CD14-positive monocyte (primary cell): ENCODE data around the gene RABL6. TPM values are rescaled to one million over a fixed set of nuclear protein-coding genes. Genes with fewer than 3 reads are reported as not detected.
A peak's percentile ranks its signal among the peaks of the same experiment; 100 is the strongest.

Experiments
- DNase-seq, 3 donors: peaks; one replicate each; pipeline ENCODE4 v3.0.0-alpha.2; 2011 to 2022
- H2AFZ ChIP-seq: 2 replicates; pipeline ENCODE4 v1.6.0; 2012; ENCODE audit warnings: mild to moderate bottlenecking, low read depth, low read length, inconsistent platforms; ENCODE audit not compliant: insufficient read depth, poor library complexity, severe bottlenecking
- H3K27ac ChIP-seq, 2 donors: 1 replicate in 1 of 2; 2 replicates in 1 of 2; pipeline ENCODE4 v1.5.1; 2012 to 2013; ENCODE audit warnings: low read length in 2 of 2, control low read depth in 1 of 2, inconsistent platforms in 1 of 2, low read depth in 1 of 2, mild to moderate bottlenecking in 1 of 2
- H3K27me3 ChIP-seq, 2 donors: one replicate each; pipeline versions ENCODE4 v1.6.0 to v1.6.1; 2011 to 2013; ENCODE audit warnings: low read length in 2 of 2; ENCODE audit not compliant: control insufficient read depth in 2 of 2, insufficient read depth in 2 of 2
- H3K36me3 ChIP-seq, 2 donors: replicated peaks in 1 of 2; 1 replicate in 1 of 2; 2 replicates in 1 of 2; pipeline versions ENCODE4 v1.5.1 to v1.6.1; 2012 to 2013; ENCODE audit warnings: low read length in 2 of 2, control low read depth in 1 of 2, inconsistent platforms in 1 of 2, mild to moderate bottlenecking in 1 of 2; ENCODE audit not compliant: insufficient read depth in 2 of 2, control insufficient read depth in 1 of 2
- H3K4me1 ChIP-seq, 2 donors: 1 replicate in 1 of 2; 2 replicates in 1 of 2; pipeline versions ENCODE4 v1.5.1 to v1.6.1; 2012 to 2013; ENCODE audit warnings: low read length in 2 of 2, control low read depth in 1 of 2, inconsistent platforms in 1 of 2, mild to moderate bottlenecking in 1 of 2, moderate library complexity in 1 of 2; ENCODE audit not compliant: insufficient read depth in 2 of 2, control insufficient read depth in 1 of 2
- H3K4me2 ChIP-seq: replicated peaks from 2 replicates; pipeline ENCODE3; 2012; ENCODE audit warnings: low read length, moderate library complexity, mild to moderate bottlenecking; ENCODE audit not compliant: poor library complexity, severe bottlenecking; ENCODE audit errors: extremely low read depth
- H3K4me3 ChIP-seq, 3 experiments: fragments of 200-600 bp in 1 of 3; sonication (generic) in 1 of 3; replicated peaks in 1 of 3; 1 replicate in 2 of 3; 2 replicates in 1 of 3; pipeline ENCODE4 v1.5.1; 2011 to 2013; ENCODE audit warnings: low read length in 3 of 3, mild to moderate bottlenecking in 3 of 3, control low read depth in 2 of 3, low read depth in 2 of 3, inconsistent platforms in 1 of 3, moderate library complexity in 1 of 3
- H3K79me2 ChIP-seq: 2 replicates; pipeline ENCODE4 v1.6.0; 2012; ENCODE audit warnings: mild to moderate bottlenecking, control low read depth, inconsistent platforms, low read length, moderate library complexity; ENCODE audit not compliant: insufficient read depth
- H3K9ac ChIP-seq: 2 replicates; pipeline ENCODE4 v1.6.0; 2017; ENCODE audit warnings: low read length, mild to moderate bottlenecking; ENCODE audit not compliant: insufficient read depth, poor library complexity, severe bottlenecking
- H3K9me3 ChIP-seq, 2 donors: replicated peaks in 1 of 2; 1 replicate in 1 of 2; 2 replicates in 1 of 2; pipeline versions ENCODE4 v1.5.1 to v1.6.1; 2012 to 2013; ENCODE audit warnings: low read length in 2 of 2, control low read depth in 1 of 2; ENCODE audit not compliant: control insufficient read depth in 1 of 2, insufficient read depth in 1 of 2
- H4K20me1 ChIP-seq: 2 replicates; pipeline ENCODE4 v1.6.0; 2012; ENCODE audit warnings: mild to moderate bottlenecking, low read length, control low read depth, moderate library complexity; ENCODE audit not compliant: insufficient read depth
- H3K27ac Mint-ChIP-seq, 7 donors: one replicate each; pipeline ENCODE4 v1.8.0; 2020; ENCODE audit warnings: mild to moderate bottlenecking in 7 of 7, mixed read lengths in 7 of 7, moderate library complexity in 6 of 7, inconsistent platforms in 2 of 7
- H3K27me3 Mint-ChIP-seq, 3 donors: one replicate each; pipeline ENCODE4 v1.8.0; 2021 to 2022; ENCODE audit warnings: low read depth in 3 of 3, mild to moderate bottlenecking in 3 of 3, mixed read lengths in 3 of 3, moderate library complexity in 3 of 3, inconsistent platforms in 1 of 3
- H3K36me3 Mint-ChIP-seq, 2 donors: one replicate each; pipeline ENCODE4 v1.8.0; 2020; ENCODE audit warnings: mixed read lengths in 2 of 2, inconsistent platforms in 1 of 2, mild to moderate bottlenecking in 1 of 2
- H3K4me1 Mint-ChIP-seq: one replicate; pipeline ENCODE4 v1.8.0; 2020; ENCODE audit warnings: mild to moderate bottlenecking, mixed read lengths
- H3K4me3 Mint-ChIP-seq, 2 donors: one replicate each; pipeline ENCODE4 v1.8.0; 2020; ENCODE audit warnings: mild to moderate bottlenecking in 2 of 2, mixed read lengths in 2 of 2, moderate library complexity in 1 of 2
- H3K9me3 Mint-ChIP-seq, 7 donors: one replicate each; pipeline ENCODE4 v1.8.0; 2020 to 2022; ENCODE audit warnings: mixed read lengths in 7 of 7, mild to moderate bottlenecking in 6 of 7, moderate library complexity in 6 of 7, inconsistent platforms in 2 of 7
- WGBS: methylation state at CpG from one replicate; pipeline ENCODE4 v1.1.5; 2013; ENCODE audit warnings: missing lambda C conversion rate; ENCODE audit not compliant: insufficient coverage; 5-methylcytosine and 5-hydroxymethylcytosine counted together
- intact Hi-C, 2 donors: fragments of 100-400 bp; cut with micrococcal nuclease; formaldehyde crosslinking; loops; one replicate each; pipeline versions ENCODE4 v1.15.0 to v1.15.1; 2023
- polyA plus RNA-seq, 3 donors: library from polyadenylated mRNA; depleted of rRNA in 1 of 3; unstranded in 2 of 3; stranded (reverse) in 1 of 3; fragments of 300-500 nt in 2 of 3; fragments of >200 nt in 1 of 3; fragmentation: Illumina TruSeq in 2 of 3; gene quantifications; 1 replicate in 2 of 3; 2 replicates in 1 of 3; pipeline ENCODE4 v1.2.3, GENCODE V29; 2012 to 2021
- TF ChIP-seq, protein P1 (sequence below): fragments of 200-600 bp; IDR thresholded peaks from one replicate; pipeline ENCODE4 v1.8.0; 2022; ENCODE audit warnings: antibody characterized with exemption, mild to moderate bottlenecking

RABL6 gene
- polyA plus RNA-seq, 3 donors: 6.7 to 30.9 (median 8.1) TPM

DNA sequence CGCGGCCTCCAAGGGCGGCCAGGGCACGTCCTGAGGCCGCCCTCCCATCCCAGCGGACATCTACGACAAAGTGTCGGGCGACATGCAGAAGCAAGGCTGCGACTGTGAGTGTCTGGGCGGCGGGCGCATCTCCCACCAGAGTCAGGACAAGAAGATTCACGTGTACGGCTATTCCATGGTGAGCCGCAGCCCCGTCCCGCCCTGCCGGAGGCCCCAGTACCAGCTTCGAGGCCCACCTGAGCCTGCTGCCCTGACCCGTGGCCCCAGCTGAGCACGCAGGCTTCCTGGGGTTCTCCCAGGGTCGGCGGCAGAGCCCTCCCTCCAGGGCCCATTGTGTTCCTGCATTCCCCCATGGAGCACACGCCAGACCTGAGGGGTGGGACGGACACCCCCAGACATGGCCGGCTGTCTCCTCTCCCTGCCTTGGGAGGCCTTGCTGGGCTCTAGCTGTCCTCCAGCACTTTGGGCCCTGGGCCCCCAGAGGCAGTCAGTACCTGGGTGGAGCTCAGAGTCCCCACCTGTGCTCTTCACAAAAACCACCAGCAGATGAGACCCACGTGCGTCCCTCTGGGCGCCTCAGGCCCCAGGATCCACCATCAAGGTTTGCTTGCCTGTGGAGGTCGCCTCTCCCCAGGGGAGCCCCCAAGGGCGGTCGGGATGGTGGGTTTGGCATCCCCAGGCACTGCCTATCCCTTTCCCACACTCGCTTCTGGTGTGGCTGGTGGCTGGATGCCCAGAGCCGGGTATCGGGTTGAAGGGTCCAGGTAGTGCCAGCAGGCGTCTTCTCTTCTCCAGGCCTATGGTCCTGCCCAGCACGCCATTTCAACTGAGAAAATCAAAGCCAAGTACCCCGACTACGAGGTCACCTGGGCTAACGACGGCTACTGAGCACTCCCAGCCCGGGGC, 42.5 kb downstream of the RABL6 start:
- Histone ChIP-seq H3K36me3 (peaks cover 0 to 5% of the 10 kb centered on the region in 2 donors), H3K9me3 (peaks cover 0 to 5% of the 10 kb centered on the region in 2 donors), H3K4me2 (peak overlapping the region; percentile 99), H3K79me2 (no peaks in the 10 kb centered on the region), H3K4me1 (peaks cover 21 to 34% of the 10 kb centered on the region in 2 donors), H4K20me1 (peaks cover 9% of the 10 kb centered on the region), H2AFZ (peak overlapping the region; percentile 68), H3K27ac (peak overlapping the region in 1 of 2 donors; percentile 49), H3K4me3 (peak overlapping the region; percentile 31 to 93 (median 76)), H3K9ac (peak overlapping the region; percentile 56), H3K27me3 (peaks cover 10 to 19% of the 10 kb centered on the region in 2 donors)
- peaks cover 0 to 10% (median 7%) of the 10 kb centered on the region in 7 donors for H3K9me3 Mint-ChIP-seq
- peak overlapping the region; percentile 92 to 97 for H3K4me3 Mint-ChIP-seq
- peaks cover 20% of the 10 kb centered on the region for H3K4me1 Mint-ChIP-seq
- TF ChIP-seq, protein P1, sequence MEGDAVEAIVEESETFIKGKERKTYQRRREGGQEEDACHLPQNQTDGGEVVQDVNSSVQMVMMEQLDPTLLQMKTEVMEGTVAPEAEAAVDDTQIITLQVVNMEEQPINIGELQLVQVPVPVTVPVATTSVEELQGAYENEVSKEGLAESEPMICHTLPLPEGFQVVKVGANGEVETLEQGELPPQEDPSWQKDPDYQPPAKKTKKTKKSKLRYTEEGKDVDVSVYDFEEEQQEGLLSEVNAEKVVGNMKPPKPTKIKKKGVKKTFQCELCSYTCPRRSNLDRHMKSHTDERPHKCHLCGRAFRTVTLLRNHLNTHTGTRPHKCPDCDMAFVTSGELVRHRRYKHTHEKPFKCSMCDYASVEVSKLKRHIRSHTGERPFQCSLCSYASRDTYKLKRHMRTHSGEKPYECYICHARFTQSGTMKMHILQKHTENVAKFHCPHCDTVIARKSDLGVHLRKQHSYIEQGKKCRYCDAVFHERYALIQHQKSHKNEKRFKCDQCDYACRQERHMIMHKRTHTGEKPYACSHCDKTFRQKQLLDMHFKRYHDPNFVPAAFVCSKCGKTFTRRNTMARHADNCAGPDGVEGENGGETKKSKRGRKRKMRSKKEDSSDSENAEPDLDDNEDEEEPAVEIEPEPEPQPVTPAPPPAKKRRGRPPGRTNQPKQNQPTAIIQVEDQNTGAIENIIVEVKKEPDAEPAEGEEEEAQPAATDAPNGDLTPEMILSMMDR: no peak
- peaks cover 0 to 9% of the 10 kb centered on the region in 2 donors for H3K36me3 Mint-ChIP-seq
- 78% methylated on average over 41 of the region's 43 CpGs for WGBS
- peak overlapping the region; percentile 63 to 97 (median 82) for H3K27ac Mint-ChIP-seq
- peaks cover 19 to 27% (median 20%) of the 10 kb centered on the region in 3 donors for H3K27me3 Mint-ChIP-seq
- intact Hi-C loops: loop anchor here (2.0 to 10.0 kb wide), 5 partner anchors 37 to 102 kb away; partner anchors contain the start of genes TRAF2 (in 2 of the 2), C8G (in 1 of the 2), FBXW5 (in 1 of the 2) and LCN12 (in 1 of the 2)
- DNase-seq: no peak

DNA sequence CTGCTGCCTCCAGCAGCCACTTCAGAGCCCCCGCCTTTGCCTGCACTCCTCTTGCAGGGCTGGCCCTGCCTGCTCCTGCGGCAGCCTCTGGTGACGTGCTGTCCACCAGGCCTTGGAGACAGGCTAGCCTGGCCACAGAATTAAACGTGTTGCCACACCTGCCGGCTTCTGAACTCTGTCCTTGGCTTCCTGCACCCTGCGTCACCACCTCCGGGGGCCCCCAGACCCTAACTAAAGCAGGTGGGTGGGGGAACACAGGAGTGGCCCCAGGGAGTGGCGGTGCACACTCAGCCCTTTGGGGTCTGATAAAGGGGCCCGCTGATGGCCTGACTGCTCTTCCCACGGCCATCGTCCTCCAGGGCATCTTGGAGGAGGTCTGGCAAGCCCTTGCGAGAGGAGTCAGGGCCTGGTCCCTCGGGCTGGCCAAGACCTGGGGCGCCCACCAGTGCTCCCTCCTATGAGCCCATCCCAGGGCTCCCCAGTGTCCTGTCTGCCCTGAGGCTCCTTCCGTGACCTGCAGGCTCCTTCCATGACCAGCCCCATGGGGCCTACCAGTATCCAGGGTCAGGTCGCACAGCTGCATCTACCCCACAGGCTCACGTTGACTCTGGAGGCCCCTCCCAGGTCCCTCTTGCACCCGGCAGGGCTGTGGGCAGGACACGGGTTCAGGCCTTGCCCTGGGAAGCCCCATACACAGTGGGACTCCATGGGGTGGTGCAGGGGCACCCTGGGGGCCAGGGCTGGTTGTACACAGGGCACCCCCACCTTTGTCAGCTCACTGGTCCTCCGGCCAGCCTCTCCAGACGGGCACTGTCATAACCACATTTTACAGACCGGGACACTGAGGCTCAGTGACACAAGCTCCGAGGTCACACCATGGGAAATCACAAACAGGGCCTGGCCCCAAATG, 43.4 kb downstream of the RABL6 start:
- intact Hi-C loops: no loop called here
- no peak overlapping the region for H3K4me3 Mint-ChIP-seq
- H3K9me3 Mint-ChIP-seq: peaks cover 0 to 7% (median 5%) of the 10 kb centered on the region in 7 donors
- DNase-seq: no peak
- H3K36me3 Mint-ChIP-seq: peaks cover 0 to 9% of the 10 kb centered on the region in 2 donors
- peak overlapping the region in 1 of 7 donors; percentile 38 for H3K27ac Mint-ChIP-seq
- WGBS: 92% methylated on average over 20 of the region's 23 CpGs
- peaks cover 0 to 5% of the 10 kb centered on the region in 2 donors for H3K9me3 ChIP-seq
- no peak overlapping the region for H3K4me3 ChIP-seq
- H3K4me1 ChIP-seq: peaks cover 21 to 34% of the 10 kb centered on the region in 2 donors
- H3K9ac ChIP-seq: no peak overlapping the region
- peaks cover 20% of the 10 kb centered on the region for H3K4me1 Mint-ChIP-seq
- TF ChIP-seq, protein P1: no peak
- H4K20me1 ChIP-seq: peaks cover 9% of the 10 kb centered on the region
- no peak overlapping the region for H3K4me2 ChIP-seq
- H3K79me2 ChIP-seq: no peaks in the 10 kb centered on the region
- H3K27me3 Mint-ChIP-seq: peaks cover 13 to 18% (median 14%) of the 10 kb centered on the region in 3 donors
- H3K27me3 ChIP-seq: peaks cover 4 to 16% of the 10 kb centered on the region in 2 donors
- H2AFZ ChIP-seq: no peak overlapping the region
- peaks cover 0 to 5% of the 10 kb centered on the region in 2 donors for H3K36me3 ChIP-seq
- H3K27ac ChIP-seq: no peak overlapping the region
